Urinary bladder (tissue), 4 donors: ENCODE measurements around the gene AAMP. TPM values are rescaled to one million over a fixed set of nuclear protein-coding genes. Genes with fewer than 3 reads are reported as not detected.
A peak's percentile ranks its signal among the peaks of the same experiment; 100 is the strongest.

ENCODE experiments used
- DNase-seq: peaks from one replicate; pipeline ENCODE4 v3.0.0-alpha.2; 2015; ENCODE audit errors: extremely low spot score
- H3K27ac ChIP-seq: one replicate; pipeline ENCODE4 v1.5.1; 2013; ENCODE audit warnings: low read depth, mild to moderate bottlenecking, moderate library complexity
- H3K36me3 ChIP-seq: one replicate; pipeline ENCODE4 v1.6.1; 2013; ENCODE audit warnings: mild to moderate bottlenecking, moderate library complexity; ENCODE audit not compliant: insufficient read depth
- H3K4me1 ChIP-seq: one replicate; pipeline ENCODE4 v1.6.1; 2013; ENCODE audit warnings: mild to moderate bottlenecking, moderate library complexity; ENCODE audit not compliant: insufficient read depth
- H3K4me3 ChIP-seq: one replicate; pipeline ENCODE4 v1.5.1; 2013; ENCODE audit warnings: low read depth, low read length
- WGBS: extraction: QIAGEN DNeasy Blood & Tissue Kit; methylation state at CpG from one replicate; pipeline ENCODE4 v1.1.7; 2013; 5-methylcytosine and 5-hydroxymethylcytosine counted together
- polyA plus RNA-seq: library from polyadenylated mRNA; stranded (reverse); fragments of 200-250 nt; gene quantifications from one replicate; pipeline ENCODE4 v1.2.3, GENCODE V29; 2013
- total RNA-seq: library from RNA; depleted of rRNA; stranded (reverse); fragments of >200 nt; gene quantifications from one replicate; pipeline ENCODE4 v1.2.3, GENCODE V29; 2014
- donor health status: healthy with polysubstance abuse.
- donor health status: healthy.

AAMP gene
- total and polyA plus RNA-seq, 2 donors, result 75.9 to 139 TPM

GRCh38 chr2:218252509-218253231, 17.3 kb downstream of the AAMP start:
- Histone ChIP-seq H3K36me3 (peaks cover 16% of the 10 kb centered on the region), H3K4me1 (no peaks in the 10 kb centered on the region), H3K27ac (no peak overlapping the region), H3K4me3 (no peak overlapping the region)
- 73% methylated on average over 7 of the region's 7 CpGs for WGBS
- DNase-seq, result no peak

- H3K36me3 ChIP-seq, result peaks cover 21% of the 10 kb centered on the region
- DNase-seq, result no peak
Measured at GRCh38 chr2:218249691-218250090, 20.2 kb downstream of the AAMP start.

GRCh38 chr2:218245214-218245613, 24.7 kb downstream of the AAMP start:
- H3K27ac ChIP-seq, result no peak overlapping the region
- 83% methylated on average over 5 of the region's 5 CpGs for WGBS
- H3K4me3 ChIP-seq, result no peak overlapping the region
- H3K4me1 ChIP-seq, result no peaks in the 10 kb centered on the region
- H3K36me3 ChIP-seq, result peaks cover 27% of the 10 kb centered on the region
- no peak for DNase-seq

More at GRCh38 chr2:218249691-218250090, 20.2 kb downstream of the AAMP start:
- no peaks in the 10 kb centered on the region for H3K4me1 ChIP-seq
- no peak overlapping the region for H3K27ac ChIP-seq
- WGBS, result 95% methylated on average over 13 of the region's 13 CpGs
- no peak overlapping the region for H3K4me3 ChIP-seq

- Histone ChIP-seq H3K36me3 (peaks cover 24% of the 10 kb centered on the region), H3K4me1 (no peaks in the 10 kb centered on the region), H3K4me3 (no peak overlapping the region), H3K27ac (no peak overlapping the region)
- DNase-seq, result no peak
- WGBS, result 94% methylated on average over 2 of the region's 2 CpGs
Measured at GRCh38 chr2:218244665-218245064, 25.3 kb downstream of the AAMP start.

- peaks cover 24% of the 10 kb centered on the region for H3K36me3 ChIP-seq
- WGBS, result 61% methylated on average over 1 of the region's 1 CpG
- no peak overlapping the region for H3K4me3 ChIP-seq
- H3K4me1 ChIP-seq, result no peaks in the 10 kb centered on the region
- DNase-seq, result no peak
- no peak overlapping the region for H3K27ac ChIP-seq
Measured at GRCh38 chr2:218244204-218244603, 25.7 kb downstream of the AAMP start.

GRCh38 chr2:218238887-218239286, 31.1 kb downstream of the AAMP start:
- Histone ChIP-seq H3K4me1 (no peaks in the 10 kb centered on the region), H3K27ac (no peak overlapping the region), H3K4me3 (no peak overlapping the region), H3K36me3 (peaks cover 24% of the 10 kb centered on the region)
- no peak for DNase-seq
- 72% methylated on average over 1 of the region's 1 CpG for WGBS

- Histone ChIP-seq H3K4me3 (no peak overlapping the region), H3K27ac (no peak overlapping the region), H3K36me3 (peaks cover 18% of the 10 kb centered on the region), H3K4me1 (no peaks in the 10 kb centered on the region)
- DNase-seq, result no peak
- WGBS, result 91% methylated on average over 4 of the region's 4 CpGs
Measured at GRCh38 chr2:218236829-218237228, 33.1 kb downstream of the AAMP start.

GRCh38 chr2:218235017-218235416, 34.9 kb downstream of the AAMP start:
- WGBS, result 98% methylated on average over 2 of the region's 2 CpGs
- DNase-seq, result no peak
- H3K27ac ChIP-seq, result no peak overlapping the region
- peaks cover 3% of the 10 kb centered on the region for H3K4me1 ChIP-seq
- no peak overlapping the region for H3K4me3 ChIP-seq
- H3K36me3 ChIP-seq, result peaks cover 17% of the 10 kb centered on the region

GRCh38 chr2:218234521-218234920, 35.4 kb downstream of the AAMP start:
- no peak overlapping the region for H3K4me3 ChIP-seq
- peaks cover 18% of the 10 kb centered on the region for H3K36me3 ChIP-seq
- no peak overlapping the region for H3K27ac ChIP-seq
- H3K4me1 ChIP-seq, result peaks cover 3% of the 10 kb centered on the region
- WGBS, result 55% methylated on average over 3 of the region's 3 CpGs
- no peak for DNase-seq

GRCh38 chr2:218233543-218233942, 36.4 kb downstream of the AAMP start:
- no peak for DNase-seq
- peaks cover 18% of the 10 kb centered on the region for H3K36me3 ChIP-seq

GRCh38 chr2:218230882-218231281, 39.1 kb downstream of the AAMP start:
- WGBS, result 5% methylated on average over 1 of the region's 1 CpG

More at GRCh38 chr2:218233543-218233942, 36.4 kb downstream of the AAMP start:
- Histone ChIP-seq H3K27ac (no peak overlapping the region), H3K4me1 (peaks cover 3% of the 10 kb centered on the region), H3K4me3 (no peak overlapping the region)
- 86% methylated on average over 4 of the region's 4 CpGs for WGBS

GRCh38 chr2:218229851-218230250, 40.1 kb downstream of the AAMP start:
- no peak for DNase-seq
- H3K27ac ChIP-seq, result peak overlapping the region; percentile 67
- peaks cover 3% of the 10 kb centered on the region for H3K4me1 ChIP-seq
- peaks cover 10% of the 10 kb centered on the region for H3K36me3 ChIP-seq
- WGBS, result 75% methylated on average over 4 of the region's 4 CpGs
- no peak overlapping the region for H3K4me3 ChIP-seq

More at GRCh38 chr2:218230882-218231281, 39.1 kb downstream of the AAMP start:
- DNase-seq, result no peak
- Histone ChIP-seq H3K27ac (no peak overlapping the region), H3K36me3 (peaks cover 10% of the 10 kb centered on the region), H3K4me1 (peaks cover 3% of the 10 kb centered on the region), H3K4me3 (no peak overlapping the region)

- 9% methylated on average over 3 of the region's 3 CpGs for WGBS
- DNase-seq, result no peak
- Histone ChIP-seq H3K4me3 (no peak overlapping the region), H3K4me1 (peaks cover 3% of the 10 kb centered on the region), H3K27ac (no peak overlapping the region), H3K36me3 (peaks cover 10% of the 10 kb centered on the region)
Measured at GRCh38 chr2:218229239-218229638, 40.7 kb downstream of the AAMP start.

- Histone ChIP-seq H3K4me1 (peaks cover 3% of the 10 kb centered on the region), H3K36me3 (peaks cover 10% of the 10 kb centered on the region), H3K27ac (no peak overlapping the region), H3K4me3 (no peak overlapping the region)
- DNase-seq, result no peak
- 88% methylated on average over 6 of the region's 6 CpGs for WGBS
Measured at GRCh38 chr2:218228366-218229090, 41.4 kb downstream of the AAMP start.
